Hematopoietic multipotent progenitor cell (in vitro differentiated cells): ENCODE measurements around the gene PRAMEF7. TPM values are rescaled to one million over a fixed set of nuclear protein-coding genes. Genes with fewer than 3 reads are reported as not detected.
"Not testable (repeated sequence)": the region's sequence is repeated elsewhere in the genome, so short reads cannot be mapped to it uniquely, and the experiment has no call there.

ENCODE experiments used
- DNase-seq, 3 donors: peaks; one replicate each; pipeline ENCODE4 v3.0.0-alpha.2; 2011 to 2015; ENCODE audit warnings: low read depth in 2 of 3, low spot score in 2 of 3
- small RNA-seq: library from RNA; depleted of rRNA; stranded (forward); fragments of <200 nt; gene quantifications from one replicate; pipeline ENCODE3, GENCODE V24; 2012
- total RNA-seq: library from RNA; depleted of rRNA; stranded (reverse); fragments of >200 nt; gene quantifications from one replicate; pipeline ENCODE4 v1.2.3, GENCODE V29; 2012

PRAMEF7 gene
- not detected for total RNA-seq

DNA sequence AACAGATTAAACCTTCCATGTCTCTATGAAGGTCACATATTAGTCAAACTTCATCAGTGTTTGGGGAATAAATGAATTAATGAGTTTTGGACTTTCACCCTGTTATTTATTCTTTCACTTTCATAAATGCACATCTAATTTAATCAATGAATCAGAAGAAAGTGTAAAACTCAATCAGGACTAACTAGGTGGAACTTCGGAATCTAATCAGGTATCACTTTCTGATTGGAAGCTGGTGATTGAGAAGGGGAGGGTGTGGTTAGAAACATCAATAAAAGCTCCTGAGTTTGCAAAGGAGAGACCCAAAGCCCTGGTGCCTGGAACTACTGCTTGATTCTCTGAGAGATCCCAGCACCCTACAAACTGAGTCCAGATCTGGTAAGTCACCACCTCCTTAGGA lies at the start of gene PRAMEF7:
Gene PRAMEF7, plus strand, starts transcription at position 301 of the 400 bp plus-strand sequence. CDS start 1,083 bp downstream, outside the sequence.
- not testable (repeated sequence) for DNase-seq

- DNase-seq, result not testable (repeated sequence)
Measured at GRCh38 chr1:12878453-12878852, 38.0 kb upstream of the PRAMEF7 start.

- DNase-seq, result not testable (repeated sequence)
Measured at GRCh38 chr1:12886101-12886500, 30.3 kb upstream of the PRAMEF7 start, which contains the start of gene PRAMEF4. TSS of gene PRAMEF4 (minus strand) at chr1:12886201. CDS start at chr1:12883394, 2,807 bp downstream.

DNA sequence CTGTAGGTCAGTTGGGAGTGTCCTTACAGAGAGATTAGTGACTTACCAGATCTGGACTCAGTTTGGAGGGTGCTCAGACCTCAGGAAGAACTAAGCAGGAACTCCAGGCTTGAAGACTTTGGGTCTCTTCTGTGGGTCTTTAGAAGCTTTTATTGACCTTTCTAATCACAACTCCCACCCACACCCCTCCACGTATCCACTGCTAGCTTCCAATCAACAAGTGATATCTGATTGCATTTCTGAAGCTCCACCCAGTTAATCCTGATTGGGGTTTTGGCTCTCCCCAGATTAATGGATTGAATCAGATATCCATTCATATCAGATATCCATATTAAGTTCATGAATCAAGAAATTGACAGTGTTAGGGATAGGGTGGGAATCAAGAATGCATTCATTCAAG lies 18.2 kb upstream of the PRAMEF7 start, which contains the start of gene PRAMEF10:
Gene PRAMEF10, minus strand, starts transcription at position 101 of the 400 bp plus-strand sequence. CDS start 2,423 bp downstream, outside the sequence.
- DNase-seq, result not testable (repeated sequence)

- DNase-seq, result not testable (repeated sequence)
Measured at GRCh38 chr1:12899186-12899585, 17.2 kb upstream of the PRAMEF7 start.

GRCh38 chr1:12903793-12904572 lies 12.4 kb upstream of the PRAMEF7 start:
- not testable (repeated sequence) for DNase-seq

DNA sequence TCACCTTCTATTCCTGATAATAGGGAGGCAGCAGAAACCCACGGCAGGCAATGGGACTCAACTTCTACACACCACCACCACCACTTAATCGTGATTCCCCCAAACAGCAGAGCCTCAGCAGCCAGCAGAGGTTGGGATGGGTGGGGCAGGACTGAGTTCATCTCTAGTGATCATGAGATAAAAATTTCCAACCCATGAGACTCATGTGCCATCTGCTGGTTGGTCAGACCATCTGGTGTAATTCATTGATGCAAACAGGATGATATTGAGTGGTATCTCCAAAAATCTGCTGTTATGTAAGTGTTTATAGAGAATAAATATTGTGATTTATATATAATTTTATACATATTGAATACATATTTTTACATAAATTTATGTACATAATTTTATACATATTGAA lies 5.3 kb downstream of the PRAMEF7 start:
- DNase-seq, result not testable (repeated sequence)

DNA sequence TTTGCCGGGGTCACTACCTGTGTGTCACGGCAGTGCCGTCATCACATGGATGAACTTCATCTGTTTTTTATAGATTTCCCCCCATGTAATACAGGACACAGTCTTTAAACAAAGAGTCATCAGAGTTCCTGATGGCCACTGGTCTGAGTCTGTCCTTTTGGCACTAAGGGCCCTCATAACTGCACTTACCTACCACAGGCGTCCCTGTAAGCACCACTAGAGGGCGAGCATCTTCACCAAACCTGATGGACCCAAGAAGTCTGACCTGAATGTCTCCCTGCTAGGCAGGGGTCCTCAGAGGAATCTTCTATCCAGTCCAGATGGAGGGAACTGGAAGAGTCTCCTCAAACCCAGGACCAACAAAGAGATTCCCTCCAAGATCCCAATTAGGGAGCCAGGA lies 8.0 kb downstream of the PRAMEF7 start:
- DNase-seq, result not testable (repeated sequence)

GRCh38 chr1:12947480-12947879 lies 31.1 kb downstream of the PRAMEF7 start, which contains the start of gene PRAMEF6:
TSS of gene PRAMEF6 (minus strand) at chr1:12947580. CDS start at chr1:12942518, 5,062 bp downstream.
- DNase-seq, result not testable (repeated sequence)

Small RNA genes within 50 kb of the gene (small RNA-seq; reads per million reads assigned to genes)
- gene RNU6-1072P, result not detected

Other genes with a start within 250 kb of the PRAMEF7 start
- gene AADACL3, start 200.5 kb upstream of the PRAMEF7 start, total RNA-seq, result not detected
- gene CFAP107, start 170.4 kb upstream of the PRAMEF7 start, total RNA-seq, result not detected
- not detected for gene PRAMEF12, start 142.9 kb upstream of the PRAMEF7 start, total RNA-seq
- not detected for gene PRAMEF1, start 125.2 kb upstream of the PRAMEF7 start, total RNA-seq
- not detected for gene PRAMEF11, start 85.2 kb upstream of the PRAMEF7 start, total RNA-seq
- not detected for gene HNRNPCL1, start 67.9 kb upstream of the PRAMEF7 start, total RNA-seq
- not detected for gene PRAMEF2, start 59.5 kb upstream of the PRAMEF7 start, total RNA-seq
- gene PRAMEF4, start 30.4 kb upstream of the PRAMEF7 start, total RNA-seq, result not detected
- gene PRAMEF10, start 18.3 kb upstream of the PRAMEF7 start, total RNA-seq, result not detected
- gene PRAMEF6, start 31.0 kb downstream of the PRAMEF7 start, total RNA-seq, result not detected
- gene PRAMEF27, start 140.0 kb downstream of the PRAMEF7 start, total RNA-seq, result not detected
- not detected for gene HNRNPCL3, start 144.2 kb downstream of the PRAMEF7 start, total RNA-seq
- not detected for gene PRAMEF25, start 154.2 kb downstream of the PRAMEF7 start, total RNA-seq
- gene HNRNPCL2, start 200.2 kb downstream of the PRAMEF7 start, total RNA-seq, result not detected
- not detected for gene PRAMEF26, start 239.4 kb downstream of the PRAMEF7 start, total RNA-seq
- gene HNRNPCL4, start 249.0 kb downstream of the PRAMEF7 start, total RNA-seq, result not detected